ENCODE data around the gene ZBTB32. TPM values are rescaled to one million over a fixed set of nuclear protein-coding genes. Genes with fewer than 3 reads are reported as not detected.

Gene ZBTB32
- total and polyA plus RNA-seq, 4 donors, result 0.47 TPM; not detected in 3

DNA sequence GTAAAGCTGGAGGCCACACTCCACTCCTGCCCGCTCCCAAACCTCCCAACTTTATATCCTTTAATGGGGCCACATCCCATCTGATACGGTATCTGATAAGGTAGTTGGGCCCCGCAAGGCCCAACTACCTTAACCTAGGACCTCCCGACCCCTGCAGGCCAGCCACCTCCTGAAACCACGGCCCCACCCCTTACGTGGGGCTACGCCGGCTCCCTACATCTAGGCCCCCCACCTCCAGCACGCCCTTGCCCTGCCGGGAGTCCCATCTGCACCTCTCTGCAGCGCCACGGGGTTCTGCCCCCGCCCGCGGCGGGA, 35.7 kb downstream of the ZBTB32 start:
- WGBS, result 5% methylated on average over 16 of the region's 16 CpGs
- TF ChIP-seq RXRA (IDR thresholded peaks at IDR 0.05) (no peak), HNF4G (IDR thresholded peaks at IDR 0.05) (no peak), YY1 (IDR thresholded peaks at IDR 0.05) (no peak), JUND (IDR thresholded peaks at IDR 0.05) (no peak), NR2F2 (IDR thresholded peaks at IDR 0.05) (no peak), TAF1 (conservative IDR thresholded peaks at IDR 0.05) (no peak)
- TF ChIP-seq, protein P1, sequence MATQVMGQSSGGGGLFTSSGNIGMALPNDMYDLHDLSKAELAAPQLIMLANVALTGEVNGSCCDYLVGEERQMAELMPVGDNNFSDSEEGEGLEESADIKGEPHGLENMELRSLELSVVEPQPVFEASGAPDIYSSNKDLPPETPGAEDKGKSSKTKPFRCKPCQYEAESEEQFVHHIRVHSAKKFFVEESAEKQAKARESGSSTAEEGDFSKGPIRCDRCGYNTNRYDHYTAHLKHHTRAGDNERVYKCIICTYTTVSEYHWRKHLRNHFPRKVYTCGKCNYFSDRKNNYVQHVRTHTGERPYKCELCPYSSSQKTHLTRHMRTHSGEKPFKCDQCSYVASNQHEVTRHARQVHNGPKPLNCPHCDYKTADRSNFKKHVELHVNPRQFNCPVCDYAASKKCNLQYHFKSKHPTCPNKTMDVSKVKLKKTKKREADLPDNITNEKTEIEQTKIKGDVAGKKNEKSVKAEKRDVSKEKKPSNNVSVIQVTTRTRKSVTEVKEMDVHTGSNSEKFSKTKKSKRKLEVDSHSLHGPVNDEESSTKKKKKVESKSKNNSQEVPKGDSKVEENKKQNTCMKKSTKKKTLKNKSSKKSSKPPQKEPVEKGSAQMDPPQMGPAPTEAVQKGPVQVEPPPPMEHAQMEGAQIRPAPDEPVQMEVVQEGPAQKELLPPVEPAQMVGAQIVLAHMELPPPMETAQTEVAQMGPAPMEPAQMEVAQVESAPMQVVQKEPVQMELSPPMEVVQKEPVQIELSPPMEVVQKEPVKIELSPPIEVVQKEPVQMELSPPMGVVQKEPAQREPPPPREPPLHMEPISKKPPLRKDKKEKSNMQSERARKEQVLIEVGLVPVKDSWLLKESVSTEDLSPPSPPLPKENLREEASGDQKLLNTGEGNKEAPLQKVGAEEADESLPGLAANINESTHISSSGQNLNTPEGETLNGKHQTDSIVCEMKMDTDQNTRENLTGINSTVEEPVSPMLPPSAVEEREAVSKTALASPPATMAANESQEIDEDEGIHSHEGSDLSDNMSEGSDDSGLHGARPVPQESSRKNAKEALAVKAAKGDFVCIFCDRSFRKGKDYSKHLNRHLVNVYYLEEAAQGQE (IDR thresholded peaks at IDR 0.05), result no peak
- Histone ChIP-seq H3K27me3 (ENCODE audit: control insufficient read depth in 4 of 4, insufficient read depth in 4 of 4, low read length in 3 of 4) (no peaks in the 10 kb centered on the region), H3K27ac (ENCODE audit: low read depth in 1 of 2, low read length in 2 of 2) (peak overlapping the region; percentile 78 to 82), H3K9me3 (ENCODE audit: control insufficient read depth in 4 of 4, low read length in 3 of 4) (no peaks in the 10 kb centered on the region), H3K4me3 (ENCODE audit: low read depth in 1 of 3, low read length in 3 of 3) (peak overlapping the region; percentile 55 to 73 (median 60)), H3K4me1 (ENCODE audit: control insufficient read depth in 4 of 4, insufficient read depth in 4 of 4, low read length in 3 of 4) (peaks cover 12 to 48% (median 19%) of the 10 kb centered on the region in 4 donors), H3K36me3 (ENCODE audit: control insufficient read depth in 4 of 4, insufficient read depth in 3 of 4, low read depth in 1 of 4, low read length in 3 of 4) (peaks cover 9 to 37% (median 11%) of the 10 kb centered on the region in 4 donors), H3K9ac (ENCODE audit: low read depth in 1 of 2, low read length in 2 of 2) (no peak overlapping the region)
- no peak for DNase-seq (ENCODE audit: low spot score)

DNA sequence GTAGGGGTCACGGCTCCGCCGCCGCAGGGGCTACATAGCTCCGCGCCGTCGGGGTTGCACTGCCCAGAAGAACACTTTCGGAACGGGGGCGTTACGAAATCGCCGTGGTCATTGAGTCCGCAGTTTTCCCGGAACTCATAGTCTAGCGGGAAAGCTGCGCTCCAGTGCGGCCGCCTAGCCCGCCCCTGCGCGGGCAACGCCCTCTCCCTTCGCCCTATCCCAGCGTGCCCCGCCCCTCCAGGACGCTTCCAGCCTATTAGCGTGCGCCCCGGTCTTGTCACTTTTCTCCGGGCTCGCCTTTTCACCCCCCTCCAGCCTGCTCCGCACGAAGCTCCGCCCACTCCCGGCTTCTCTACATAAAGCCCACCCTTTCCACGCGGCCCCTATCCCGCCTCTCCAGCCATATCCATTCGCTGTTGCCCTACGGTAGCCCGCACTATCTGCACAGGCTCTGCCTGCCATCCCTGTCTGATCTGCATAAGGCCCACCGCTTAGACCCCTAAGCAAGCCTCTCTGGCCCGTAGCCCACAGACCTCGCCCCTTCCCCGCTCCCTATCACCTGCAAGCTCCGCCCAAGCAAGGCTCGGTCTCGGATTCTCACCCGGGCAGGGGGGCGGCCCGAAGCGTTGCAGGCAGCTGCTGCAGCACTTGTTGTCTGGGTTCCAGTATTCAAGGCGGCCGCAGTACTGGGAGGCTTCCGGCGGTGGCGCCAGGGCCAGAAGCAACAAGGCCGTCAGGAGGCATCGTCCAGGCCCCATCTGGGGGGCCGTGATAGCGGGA, 36.3 kb downstream of the ZBTB32 start:
- Histone ChIP-seq H3K9ac (ENCODE audit: low read depth in 1 of 2, low read length in 2 of 2) (peak overlapping the region; percentile 66 to 84), H3K36me3 (ENCODE audit: control insufficient read depth in 4 of 4, insufficient read depth in 3 of 4, low read depth in 1 of 4, low read length in 3 of 4) (peaks cover 7 to 31% (median 11%) of the 10 kb centered on the region in 4 donors), H3K4me3 (ENCODE audit: low read depth in 1 of 3, low read length in 3 of 3) (peak overlapping the region; percentile 60 to 73 (median 73)), H3K27me3 (ENCODE audit: control insufficient read depth in 4 of 4, insufficient read depth in 4 of 4, low read length in 3 of 4) (no peaks in the 10 kb centered on the region), H3K4me1 (ENCODE audit: control insufficient read depth in 4 of 4, insufficient read depth in 4 of 4, low read length in 3 of 4) (peaks cover 12 to 48% (median 20%) of the 10 kb centered on the region in 4 donors), H3K27ac (ENCODE audit: low read depth in 1 of 2, low read length in 2 of 2) (peak overlapping the region; percentile 89 to 93), H3K9me3 (ENCODE audit: control insufficient read depth in 4 of 4, low read length in 3 of 4) (no peaks in the 10 kb centered on the region)
- TF ChIP-seq, protein P2, sequence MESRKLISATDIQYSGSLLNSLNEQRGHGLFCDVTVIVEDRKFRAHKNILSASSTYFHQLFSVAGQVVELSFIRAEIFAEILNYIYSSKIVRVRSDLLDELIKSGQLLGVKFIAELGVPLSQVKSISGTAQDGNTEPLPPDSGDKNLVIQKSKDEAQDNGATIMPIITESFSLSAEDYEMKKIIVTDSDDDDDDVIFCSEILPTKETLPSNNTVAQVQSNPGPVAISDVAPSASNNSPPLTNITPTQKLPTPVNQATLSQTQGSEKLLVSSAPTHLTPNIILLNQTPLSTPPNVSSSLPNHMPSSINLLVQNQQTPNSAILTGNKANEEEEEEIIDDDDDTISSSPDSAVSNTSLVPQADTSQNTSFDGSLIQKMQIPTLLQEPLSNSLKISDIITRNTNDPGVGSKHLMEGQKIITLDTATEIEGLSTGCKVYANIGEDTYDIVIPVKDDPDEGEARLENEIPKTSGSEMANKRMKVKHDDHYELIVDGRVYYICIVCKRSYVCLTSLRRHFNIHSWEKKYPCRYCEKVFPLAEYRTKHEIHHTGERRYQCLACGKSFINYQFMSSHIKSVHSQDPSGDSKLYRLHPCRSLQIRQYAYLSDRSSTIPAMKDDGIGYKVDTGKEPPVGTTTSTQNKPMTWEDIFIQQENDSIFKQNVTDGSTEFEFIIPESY (IDR thresholded peaks at IDR 0.05), result no peak
- TF ChIP-seq, protein P3, sequence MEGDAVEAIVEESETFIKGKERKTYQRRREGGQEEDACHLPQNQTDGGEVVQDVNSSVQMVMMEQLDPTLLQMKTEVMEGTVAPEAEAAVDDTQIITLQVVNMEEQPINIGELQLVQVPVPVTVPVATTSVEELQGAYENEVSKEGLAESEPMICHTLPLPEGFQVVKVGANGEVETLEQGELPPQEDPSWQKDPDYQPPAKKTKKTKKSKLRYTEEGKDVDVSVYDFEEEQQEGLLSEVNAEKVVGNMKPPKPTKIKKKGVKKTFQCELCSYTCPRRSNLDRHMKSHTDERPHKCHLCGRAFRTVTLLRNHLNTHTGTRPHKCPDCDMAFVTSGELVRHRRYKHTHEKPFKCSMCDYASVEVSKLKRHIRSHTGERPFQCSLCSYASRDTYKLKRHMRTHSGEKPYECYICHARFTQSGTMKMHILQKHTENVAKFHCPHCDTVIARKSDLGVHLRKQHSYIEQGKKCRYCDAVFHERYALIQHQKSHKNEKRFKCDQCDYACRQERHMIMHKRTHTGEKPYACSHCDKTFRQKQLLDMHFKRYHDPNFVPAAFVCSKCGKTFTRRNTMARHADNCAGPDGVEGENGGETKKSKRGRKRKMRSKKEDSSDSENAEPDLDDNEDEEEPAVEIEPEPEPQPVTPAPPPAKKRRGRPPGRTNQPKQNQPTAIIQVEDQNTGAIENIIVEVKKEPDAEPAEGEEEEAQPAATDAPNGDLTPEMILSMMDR (IDR thresholded peaks at IDR 0.05; ENCODE audit: low read depth, low read length, missing input control), result no peak
- TF ChIP-seq SP1 (IDR thresholded peaks at IDR 0.05) (peak; percentile 89), JUND (IDR thresholded peaks at IDR 0.05) (peak in 1 of 2 donors; percentile 51), NR2F2 (IDR thresholded peaks at IDR 0.05) (no peak), HNF4A (conservative IDR thresholded peaks at IDR 0.05) (peak; percentile 49 to 63), EGR1 (IDR thresholded peaks at IDR 0.05; ENCODE audit: low read depth in 2 of 2) (no peak), YY1 (IDR thresholded peaks at IDR 0.05) (peak; percentile 73), HNF4G (IDR thresholded peaks at IDR 0.05) (peak; percentile 9), RAD21 (IDR thresholded peaks at IDR 0.05) (no peak), FOXA2 (IDR thresholded peaks at IDR 0.05) (peak; percentile 8), FOXA1 (IDR thresholded peaks at IDR 0.05) (peak; percentile 9), GABPA (IDR thresholded peaks at IDR 0.05 in 1 of 2, conservative IDR thresholded peaks at IDR 0.05 in 1 of 2) (peak in 1 of 2 donors; percentile 70), RXRA (IDR thresholded peaks at IDR 0.05) (peak; percentile 26 to 49), TAF1 (conservative IDR thresholded peaks at IDR 0.05) (peak; percentile 62)
- TF ChIP-seq, protein P4, sequence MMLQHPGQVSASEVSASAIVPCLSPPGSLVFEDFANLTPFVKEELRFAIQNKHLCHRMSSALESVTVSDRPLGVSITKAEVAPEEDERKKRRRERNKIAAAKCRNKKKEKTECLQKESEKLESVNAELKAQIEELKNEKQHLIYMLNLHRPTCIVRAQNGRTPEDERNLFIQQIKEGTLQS (IDR thresholded peaks at IDR 0.05), result no peak
- TF ChIP-seq, protein P1 (IDR thresholded peaks at IDR 0.05), result peak; percentile 72
- TF ChIP-seq, protein P5, sequence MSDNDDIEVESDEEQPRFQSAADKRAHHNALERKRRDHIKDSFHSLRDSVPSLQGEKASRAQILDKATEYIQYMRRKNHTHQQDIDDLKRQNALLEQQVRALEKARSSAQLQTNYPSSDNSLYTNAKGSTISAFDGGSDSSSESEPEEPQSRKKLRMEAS (IDR thresholded peaks at IDR 0.05), result peak; percentile 75
- under 1% methylated on average over 63 of the region's 63 CpGs for WGBS
- peak; percentile 96 for DNase-seq (ENCODE audit: low spot score)
